Sigmoid colon (tissue), 7 donors: Measurements from ENCODE around the gene LHPP. TPM values are rescaled to one million over a fixed set of nuclear protein-coding genes. Genes with fewer than 3 reads are reported as not detected.

Experiments used
- DNase-seq: peaks from one replicate; pipeline ENCODE4 v3.0.0-alpha.2; 2019
- H3K27ac ChIP-seq, 4 donors: fragments of 200-600 bp; sonication (generic); one replicate each; pipeline ENCODE4 v1.5.1; 2016 to 2019; ENCODE audit warnings: mild to moderate bottlenecking in 1 of 4
- H3K27me3 ChIP-seq, 3 donors: fragments of 200-600 bp; sonication (generic); one replicate each; pipeline ENCODE4 v1.5.1; 2019; ENCODE audit warnings: mild to moderate bottlenecking in 1 of 3
- H3K36me3 ChIP-seq, 4 donors: fragments of 200-600 bp; sonication (generic); one replicate each; pipeline ENCODE4 v1.5.1; 2016 to 2019
- H3K4me1 ChIP-seq, 4 donors: fragments of 200-600 bp; sonication (generic); one replicate each; pipeline ENCODE4 v1.5.1; 2017 to 2019
- H3K4me3 ChIP-seq, 4 donors: fragments of 200-600 bp; sonication (generic); one replicate each; pipeline ENCODE4 v1.5.1; 2017 to 2019; ENCODE audit warnings: mild to moderate bottlenecking in 2 of 4, moderate library complexity in 1 of 4
- H3K9me3 ChIP-seq, 4 donors: fragments of 200-600 bp in 3 of 4; sonication (generic) in 3 of 4; one replicate each; pipeline versions ENCODE4 v1.5.1 to v1.6.1; 2013 to 2019
- EP300 ChIP-seq, 4 donors: sonication (generic); formaldehyde crosslinking; IDR thresholded peaks; one replicate each; pipeline ENCODE4 v1.6.1; 2017; ENCODE audit warnings: antibody characterized with exemption in 4 of 4
- POLR2A ChIP-seq, 2 donors: fragments of 450-650 bp; IDR thresholded peaks; one replicate each; pipeline ENCODE4 v1.6.1; 2016; ENCODE audit warnings: antibody characterized with exemption in 2 of 2, mild to moderate bottlenecking in 2 of 2, moderate library complexity in 2 of 2
- POLR2AphosphoS5 ChIP-seq, 4 donors: sonication (generic); formaldehyde crosslinking; IDR thresholded peaks; one replicate each; pipeline ENCODE4 v1.6.1; 2017; ENCODE audit warnings: antibody characterized with exemption in 4 of 4
- WGBS, 2 donors: extraction: QIAGEN DNeasy Blood & Tissue Kit; methylation state at CpG; one replicate each; pipeline ENCODE4 v1.1.7; 2013; 5-methylcytosine and 5-hydroxymethylcytosine counted together
- intact Hi-C: fragments of 100-400 bp; cut with DNase I; formaldehyde crosslinking; loops from one replicate; pipeline ENCODE4 v1.15.1; 2023
- polyA plus RNA-seq, 3 donors: library from polyadenylated mRNA; stranded (reverse); fragments of 200-250 nt; gene quantifications; one replicate each; pipeline ENCODE4 v1.2.3, GENCODE V29; 2013
- total RNA-seq, 4 donors: library from RNA; depleted of rRNA; stranded (reverse); fragments of >200 nt; gene quantifications; one replicate each; pipeline ENCODE4 v1.1.0, GENCODE V29; 2016
- TF ChIP-seq, protein P1 (sequence below), 4 experiments: fragments of 450-650 bp in 3 of 4; fragments of 200-600 bp in 1 of 4; IDR thresholded peaks; one replicate each; pipeline ENCODE4 v1.5.1; 2016 to 2019; ENCODE audit warnings: antibody characterized with exemption in 4 of 4, mild to moderate bottlenecking in 3 of 4, moderate library complexity in 2 of 4
- donor health status: healthy with polysubstance abuse.
- donor health status: Bipolar disorder and iron deficiency.
- donor health status: healthy.

Gene LHPP
- total and polyA plus RNA-seq, 7 donors = 17.1 to 35.7 (median 20.6) TPM

DNA sequence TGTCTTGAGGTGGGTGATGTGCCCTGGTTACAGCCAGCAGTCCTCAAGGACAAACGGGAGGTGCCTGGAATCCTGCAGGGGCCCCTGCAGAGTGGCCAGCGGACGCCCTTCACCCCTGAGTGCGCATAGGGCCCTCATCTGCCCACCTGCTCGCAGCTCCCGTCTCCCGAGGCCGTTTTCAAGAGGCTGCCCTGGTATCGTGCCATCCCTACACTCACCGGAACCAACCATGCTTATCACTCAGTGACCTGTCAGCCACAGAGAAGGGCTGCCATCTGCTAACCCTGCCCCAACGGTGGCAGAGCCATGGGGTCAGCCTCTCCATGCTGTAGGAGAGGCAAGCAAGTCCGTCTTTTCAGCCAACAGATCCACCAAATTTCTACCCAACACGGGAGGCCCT is 160.5 kb downstream of the LHPP start:
- intact Hi-C loops = loop anchor here (5.0 kb wide), 1 partner anchor 120 kb away; the partner anchor contains the start of gene FAM53B
- Histone ChIP-seq H3K27ac (peak overlapping the region in 2 of 4 donors; percentile 45 to 56), H3K36me3 (peaks cover 0 to 26% (median 1%) of the 10 kb centered on the region in 4 donors), H3K9me3 (no peaks in the 10 kb centered on the region), H3K4me3 (no peak overlapping the region), H3K4me1 (peaks cover 0 to 46% (median 24%) of the 10 kb centered on the region in 4 donors), H3K27me3 (no peaks in the 10 kb centered on the region)
- TF ChIP-seq, protein P1, sequence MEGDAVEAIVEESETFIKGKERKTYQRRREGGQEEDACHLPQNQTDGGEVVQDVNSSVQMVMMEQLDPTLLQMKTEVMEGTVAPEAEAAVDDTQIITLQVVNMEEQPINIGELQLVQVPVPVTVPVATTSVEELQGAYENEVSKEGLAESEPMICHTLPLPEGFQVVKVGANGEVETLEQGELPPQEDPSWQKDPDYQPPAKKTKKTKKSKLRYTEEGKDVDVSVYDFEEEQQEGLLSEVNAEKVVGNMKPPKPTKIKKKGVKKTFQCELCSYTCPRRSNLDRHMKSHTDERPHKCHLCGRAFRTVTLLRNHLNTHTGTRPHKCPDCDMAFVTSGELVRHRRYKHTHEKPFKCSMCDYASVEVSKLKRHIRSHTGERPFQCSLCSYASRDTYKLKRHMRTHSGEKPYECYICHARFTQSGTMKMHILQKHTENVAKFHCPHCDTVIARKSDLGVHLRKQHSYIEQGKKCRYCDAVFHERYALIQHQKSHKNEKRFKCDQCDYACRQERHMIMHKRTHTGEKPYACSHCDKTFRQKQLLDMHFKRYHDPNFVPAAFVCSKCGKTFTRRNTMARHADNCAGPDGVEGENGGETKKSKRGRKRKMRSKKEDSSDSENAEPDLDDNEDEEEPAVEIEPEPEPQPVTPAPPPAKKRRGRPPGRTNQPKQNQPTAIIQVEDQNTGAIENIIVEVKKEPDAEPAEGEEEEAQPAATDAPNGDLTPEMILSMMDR (IDR thresholded peaks at IDR 0.05) = no peak
- TF ChIP-seq EP300 (IDR thresholded peaks at IDR 0.05) (no peak), POLR2AphosphoS5 (IDR thresholded peaks at IDR 0.05) (no peak), POLR2A (IDR thresholded peaks at IDR 0.05) (no peak)
- no peak for DNase-seq
- WGBS, 2 donors = 89 to 92% methylated on average over 13 of the region's 13 CpGs

DNA sequence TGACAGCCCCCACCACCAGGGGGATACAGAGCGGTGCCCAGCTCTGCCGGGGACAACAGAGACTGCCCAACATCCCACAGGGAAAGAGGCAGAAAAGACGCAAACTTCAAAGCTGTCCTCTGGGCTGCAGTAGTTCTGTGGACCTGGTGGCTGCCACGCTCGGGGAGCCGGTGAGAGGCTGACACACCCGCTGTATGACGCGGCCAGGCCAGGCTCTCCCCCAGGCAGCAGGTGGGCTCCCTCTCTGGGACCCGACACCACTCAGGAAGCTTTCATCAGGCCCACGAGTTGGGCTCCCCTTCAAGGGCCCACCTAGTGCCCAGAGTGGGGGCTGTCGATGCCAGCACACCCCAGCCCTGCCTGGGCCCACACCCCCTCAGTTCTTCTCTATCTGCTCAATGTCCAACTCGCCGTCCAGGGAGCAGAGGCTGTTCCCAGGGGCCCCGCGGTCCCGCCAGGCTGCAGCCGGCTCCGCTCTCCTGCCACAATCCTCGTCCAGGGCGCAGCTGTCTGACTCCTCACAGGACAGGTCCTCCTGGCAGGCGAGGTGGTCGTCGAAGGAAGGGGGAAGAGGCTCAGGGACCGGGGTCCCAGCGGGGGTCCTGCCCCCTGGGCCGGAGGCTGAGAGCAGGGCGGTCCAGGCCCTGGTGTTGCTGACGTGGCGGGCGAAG is 161.4 kb downstream of the LHPP start:
- intact Hi-C loops = loop anchor here (5.0 kb wide), 1 partner anchor 119 kb away; the partner anchor contains the start of gene FAM53B
- TF ChIP-seq POLR2A (IDR thresholded peaks at IDR 0.05) (no peak), EP300 (IDR thresholded peaks at IDR 0.05) (no peak)
- TF ChIP-seq, protein P1 (IDR thresholded peaks at IDR 0.05) = no peak

DNA sequence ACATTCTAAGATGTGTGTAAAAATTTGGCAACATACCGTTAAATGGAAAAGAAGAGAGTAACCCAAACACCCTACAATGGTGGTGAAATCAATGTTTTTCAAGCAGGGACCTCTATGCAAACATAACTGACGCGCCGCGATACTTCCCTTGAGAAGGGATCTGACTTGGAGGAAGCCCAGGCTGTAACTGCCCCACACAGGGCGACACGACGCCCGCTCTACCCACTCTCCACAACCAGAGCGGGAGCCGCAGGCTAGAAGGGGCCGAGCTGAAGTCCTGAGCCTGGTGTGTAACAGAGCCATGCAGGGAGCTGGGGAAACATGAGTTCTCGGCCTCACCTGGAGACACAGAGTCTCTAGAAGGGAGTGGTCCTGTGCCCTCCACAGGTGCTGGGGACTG is 162.4 kb downstream of the LHPP start:
- Histone ChIP-seq H3K4me3 (no peak overlapping the region), H3K27ac (peak overlapping the region in 3 of 4 donors; percentile 15 to 64 (median 57)), H3K9me3 (no peaks in the 10 kb centered on the region), H3K4me1 (peaks cover 0 to 65% (median 39%) of the 10 kb centered on the region in 4 donors), H3K36me3 (peaks cover 0 to 11% (median 1%) of the 10 kb centered on the region in 4 donors), H3K27me3 (no peaks in the 10 kb centered on the region)
- intact Hi-C loops = loop anchor here (5.0 kb wide), 1 partner anchor 118 kb away; the partner anchor contains the start of gene FAM53B
- DNase-seq = no peak
- TF ChIP-seq, protein P1 (IDR thresholded peaks at IDR 0.05) = no peak
- TF ChIP-seq POLR2A (IDR thresholded peaks at IDR 0.05) (no peak), POLR2AphosphoS5 (IDR thresholded peaks at IDR 0.05) (no peak), EP300 (IDR thresholded peaks at IDR 0.05) (no peak)
- 96 to 97% methylated on average over 13 of the region's 13 CpGs for WGBS, 2 donors

More for the DNA sequence above, 161.4 kb downstream of the LHPP start:
- Histone ChIP-seq H3K4me1 (peaks cover 0 to 55% (median 29%) of the 10 kb centered on the region in 4 donors), H3K9me3 (no peaks in the 10 kb centered on the region), H3K27me3 (no peaks in the 10 kb centered on the region), H3K27ac (no peak overlapping the region), H3K4me3 (no peak overlapping the region), H3K36me3 (peaks cover 0 to 19% (median 1%) of the 10 kb centered on the region in 4 donors)
- 90 to 94% methylated on average over 31 of the region's 31 CpGs for WGBS, 2 donors
- no peak for DNase-seq

DNA sequence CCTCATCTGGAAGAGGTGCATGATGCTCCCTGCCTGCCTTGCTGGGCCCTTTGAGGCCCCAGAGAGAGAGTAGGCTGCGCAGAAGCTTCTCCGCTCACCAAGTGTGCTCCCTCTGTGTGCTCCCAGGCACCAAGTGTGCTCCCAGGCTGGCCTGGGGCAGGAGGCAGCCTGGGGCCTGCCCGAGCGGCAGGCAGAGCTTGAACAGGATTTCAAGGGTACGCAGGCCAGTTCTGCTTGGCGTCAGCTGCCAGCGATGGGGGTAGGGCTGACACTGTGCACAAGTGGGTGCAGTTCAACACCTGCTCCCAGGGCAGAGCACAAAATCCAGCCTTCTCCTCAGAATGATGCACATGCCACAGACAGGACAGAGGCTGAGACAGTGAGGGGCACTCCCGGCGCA is 162.8 kb downstream of the LHPP start:
- H3K27ac ChIP-seq = peak overlapping the region in 3 of 4 donors; percentile 15 to 64 (median 57)

DNA sequence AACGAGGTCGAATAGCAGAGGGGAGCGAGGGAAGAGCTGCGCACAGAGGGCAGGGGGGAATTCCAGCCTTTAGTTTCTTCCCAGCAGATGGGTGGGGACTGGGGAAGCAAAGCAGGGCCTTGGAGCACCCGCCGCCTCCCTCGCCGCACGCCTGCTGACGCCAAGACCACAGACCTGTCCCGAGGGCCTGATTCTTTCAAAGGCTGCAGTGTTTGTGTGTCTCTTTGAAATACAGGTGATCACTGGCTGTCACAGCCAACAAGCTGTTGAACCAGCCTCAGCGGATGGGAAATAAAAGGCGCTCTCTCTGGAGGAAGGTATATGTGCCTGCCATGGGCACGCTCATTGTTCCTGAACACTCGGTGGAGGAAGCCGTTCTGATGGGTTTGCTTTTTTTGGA is 163.3 kb downstream of the LHPP start:
- 79 to 96% methylated on average over 16 of the region's 16 CpGs for WGBS, 2 donors
- H3K27me3 ChIP-seq = no peaks in the 10 kb centered on the region
- intact Hi-C loops = loop anchor here (5.0 kb wide), 1 partner anchor 117 kb away; the partner anchor contains the start of gene FAM53B
- DNase-seq = no peak
- peaks cover 0 to 72% (median 45%) of the 10 kb centered on the region in 4 donors for H3K4me1 ChIP-seq
- H3K27ac ChIP-seq = peak overlapping the region in 2 of 4 donors; percentile 57 to 64
- H3K4me3 ChIP-seq = no peak overlapping the region
- H3K9me3 ChIP-seq = no peaks in the 10 kb centered on the region
- peaks cover 0 to 11% (median 1%) of the 10 kb centered on the region in 4 donors for H3K36me3 ChIP-seq
- TF ChIP-seq, protein P1 (IDR thresholded peaks at IDR 0.05) = no peak
- TF ChIP-seq POLR2A (IDR thresholded peaks at IDR 0.05) (no peak), POLR2AphosphoS5 (IDR thresholded peaks at IDR 0.05) (no peak), EP300 (IDR thresholded peaks at IDR 0.05) (no peak)

More for the DNA sequence above, 162.8 kb downstream of the LHPP start:
- intact Hi-C loops = loop anchor here (5.0 kb wide), 1 partner anchor 118 kb away; the partner anchor contains the start of gene FAM53B
- H3K4me1 ChIP-seq = peaks cover 0 to 69% (median 42%) of the 10 kb centered on the region in 4 donors
- TF ChIP-seq EP300 (IDR thresholded peaks at IDR 0.05) (no peak), POLR2AphosphoS5 (IDR thresholded peaks at IDR 0.05) (peak in 1 of 4 donors; percentile 25)
- no peak for DNase-seq
- no peaks in the 10 kb centered on the region for H3K27me3 ChIP-seq
- H3K4me3 ChIP-seq = no peak overlapping the region
- H3K36me3 ChIP-seq = peaks cover 0 to 11% (median 1%) of the 10 kb centered on the region in 4 donors
- H3K9me3 ChIP-seq = no peaks in the 10 kb centered on the region
- 86 to 97% methylated on average over 9 of the region's 9 CpGs for WGBS, 2 donors
